Testis (tissue), 2 donors: ENCODE results near the gene TOMM40L.

Source experiments
- POLR2A ChIP-seq: fragments of 450-650 bp; IDR thresholded peaks from one replicate; pipeline ENCODE4 v1.6.1; 2017; ENCODE audit warnings: antibody characterized with exemption, mild to moderate bottlenecking, moderate library complexity
- TF ChIP-seq, protein P1 (sequence below), 3 experiments: fragments of 450-650 bp in 2 of 3; fragments of 200-600 bp in 1 of 3; sonication (generic) in 1 of 3; IDR thresholded peaks; one replicate each; pipeline ENCODE4 v1.5.1; 2016 to 2019; ENCODE audit warnings: antibody characterized with exemption in 3 of 3, mild to moderate bottlenecking in 2 of 3, moderate library complexity in 1 of 3

DNA sequence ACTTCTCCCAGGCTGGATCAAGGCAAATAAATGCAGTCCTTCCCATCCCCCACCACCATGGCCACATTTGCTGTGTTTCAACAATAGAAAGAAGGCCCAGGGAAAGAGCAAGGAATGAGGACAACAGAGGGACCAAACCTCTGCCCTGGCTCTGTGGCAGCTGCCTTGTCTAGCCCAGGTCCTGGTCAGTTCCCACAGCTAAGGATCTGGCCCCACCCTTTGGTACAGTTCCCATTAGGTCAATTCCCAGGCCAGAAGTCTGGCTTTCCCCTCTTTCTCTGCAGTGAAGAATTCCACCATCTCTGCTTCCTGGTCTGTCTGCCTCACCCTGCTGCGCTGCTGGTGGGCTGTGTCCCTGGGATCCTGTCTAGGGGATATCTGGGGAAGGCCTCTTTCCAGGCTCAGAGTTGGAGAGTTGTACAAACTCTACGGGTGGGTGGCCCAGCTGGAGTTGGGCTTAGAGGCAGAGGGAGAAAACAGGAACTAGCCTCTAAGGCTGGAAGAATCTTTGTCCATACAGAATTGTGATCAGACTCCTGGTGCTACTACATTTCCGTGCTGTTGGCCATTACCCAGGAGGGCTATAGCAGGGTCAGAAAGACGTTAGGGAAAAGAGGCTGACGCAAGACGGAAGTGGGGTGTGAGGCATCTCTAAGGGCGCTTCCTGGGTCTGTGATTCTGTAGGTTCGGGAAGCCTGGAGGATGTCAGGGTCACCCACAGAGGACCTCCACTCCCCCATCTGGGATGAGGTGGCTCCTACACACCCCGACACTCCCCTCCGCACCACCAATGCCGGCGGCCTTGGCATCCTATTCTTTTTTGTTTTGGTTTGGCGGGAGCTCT, 24.6 kb upstream of the TOMM40L start:
- no peak for TF ChIP-seq POLR2A
- TF ChIP-seq, protein P1, sequence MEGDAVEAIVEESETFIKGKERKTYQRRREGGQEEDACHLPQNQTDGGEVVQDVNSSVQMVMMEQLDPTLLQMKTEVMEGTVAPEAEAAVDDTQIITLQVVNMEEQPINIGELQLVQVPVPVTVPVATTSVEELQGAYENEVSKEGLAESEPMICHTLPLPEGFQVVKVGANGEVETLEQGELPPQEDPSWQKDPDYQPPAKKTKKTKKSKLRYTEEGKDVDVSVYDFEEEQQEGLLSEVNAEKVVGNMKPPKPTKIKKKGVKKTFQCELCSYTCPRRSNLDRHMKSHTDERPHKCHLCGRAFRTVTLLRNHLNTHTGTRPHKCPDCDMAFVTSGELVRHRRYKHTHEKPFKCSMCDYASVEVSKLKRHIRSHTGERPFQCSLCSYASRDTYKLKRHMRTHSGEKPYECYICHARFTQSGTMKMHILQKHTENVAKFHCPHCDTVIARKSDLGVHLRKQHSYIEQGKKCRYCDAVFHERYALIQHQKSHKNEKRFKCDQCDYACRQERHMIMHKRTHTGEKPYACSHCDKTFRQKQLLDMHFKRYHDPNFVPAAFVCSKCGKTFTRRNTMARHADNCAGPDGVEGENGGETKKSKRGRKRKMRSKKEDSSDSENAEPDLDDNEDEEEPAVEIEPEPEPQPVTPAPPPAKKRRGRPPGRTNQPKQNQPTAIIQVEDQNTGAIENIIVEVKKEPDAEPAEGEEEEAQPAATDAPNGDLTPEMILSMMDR (IDR thresholded peaks at IDR 0.05), result no peak
